Stomach (tissue), 4 donors: ENCODE measurements around the gene TMPRSS15.

Experiments used
- EP300 ChIP-seq: sonication (generic); formaldehyde crosslinking; IDR thresholded peaks from one replicate; pipeline ENCODE4 v1.6.1; 2017; ENCODE audit warnings: antibody characterized with exemption
- TF ChIP-seq, protein P1 (sequence below), 7 experiments: fragments of 450-650 bp in 4 of 7; fragments of 200-600 bp in 3 of 7; sonication (generic) in 3 of 7; IDR thresholded peaks; one replicate each; pipeline ENCODE4 v1.5.1; 2016 to 2019; ENCODE audit warnings: antibody characterized with exemption in 7 of 7, control low read depth in 2 of 7, mild to moderate bottlenecking in 1 of 7

- no peak for TF ChIP-seq EP300
- TF ChIP-seq, protein P1, sequence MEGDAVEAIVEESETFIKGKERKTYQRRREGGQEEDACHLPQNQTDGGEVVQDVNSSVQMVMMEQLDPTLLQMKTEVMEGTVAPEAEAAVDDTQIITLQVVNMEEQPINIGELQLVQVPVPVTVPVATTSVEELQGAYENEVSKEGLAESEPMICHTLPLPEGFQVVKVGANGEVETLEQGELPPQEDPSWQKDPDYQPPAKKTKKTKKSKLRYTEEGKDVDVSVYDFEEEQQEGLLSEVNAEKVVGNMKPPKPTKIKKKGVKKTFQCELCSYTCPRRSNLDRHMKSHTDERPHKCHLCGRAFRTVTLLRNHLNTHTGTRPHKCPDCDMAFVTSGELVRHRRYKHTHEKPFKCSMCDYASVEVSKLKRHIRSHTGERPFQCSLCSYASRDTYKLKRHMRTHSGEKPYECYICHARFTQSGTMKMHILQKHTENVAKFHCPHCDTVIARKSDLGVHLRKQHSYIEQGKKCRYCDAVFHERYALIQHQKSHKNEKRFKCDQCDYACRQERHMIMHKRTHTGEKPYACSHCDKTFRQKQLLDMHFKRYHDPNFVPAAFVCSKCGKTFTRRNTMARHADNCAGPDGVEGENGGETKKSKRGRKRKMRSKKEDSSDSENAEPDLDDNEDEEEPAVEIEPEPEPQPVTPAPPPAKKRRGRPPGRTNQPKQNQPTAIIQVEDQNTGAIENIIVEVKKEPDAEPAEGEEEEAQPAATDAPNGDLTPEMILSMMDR (IDR thresholded peaks at IDR 0.05): no peak
These were observed 69.5 kb downstream of the TMPRSS15 start for GRCh38 chr21:18334066-18334465.
